ENCODE measurements around the gene TUT7. TPM values are rescaled to one million over a fixed set of nuclear protein-coding genes. Genes with fewer than 3 reads are reported as not detected.
"Not testable (repeated sequence)": the region's sequence is repeated elsewhere in the genome, so short reads cannot be mapped to it uniquely, and the experiment has no call there.

Gene TUT7
- total RNA-seq, 2 donors from 2014 or later: 42.7 to 79.0 TPM

DNA sequence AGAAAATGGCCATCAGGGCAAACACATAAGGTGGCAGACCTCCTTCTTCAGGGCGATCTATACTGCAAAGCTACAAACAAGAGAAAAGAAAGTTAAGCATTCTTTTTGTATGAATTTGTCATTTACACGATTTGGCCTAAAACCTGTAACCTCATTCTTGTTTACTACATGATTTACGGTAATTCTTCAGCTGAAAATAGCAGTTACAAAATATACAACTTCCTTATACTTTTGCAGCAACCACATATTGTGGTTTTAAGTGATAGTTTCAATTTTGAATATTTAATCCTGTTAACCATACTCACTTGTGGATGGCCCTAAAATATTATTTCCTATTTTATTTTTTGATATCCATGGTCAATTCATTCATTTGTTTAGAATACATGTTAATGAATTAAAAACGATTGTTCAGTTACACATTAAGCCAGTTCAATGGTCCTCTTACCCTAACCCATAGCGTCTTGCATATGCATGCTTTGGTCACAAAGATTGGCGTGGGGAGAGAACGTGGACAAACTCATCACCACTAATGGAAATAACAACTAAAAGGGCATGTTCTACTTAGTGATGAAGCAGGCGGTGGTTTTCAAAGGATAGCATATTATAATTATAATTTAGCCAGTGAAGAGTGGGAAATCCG lies 16.6 kb downstream of the TUT7 start:
- H3K4me3 Mint-ChIP-seq: peak overlapping the region; percentile 75
- H3K27me3 Mint-ChIP-seq: no peaks in the 10 kb centered on the region
- peaks cover 100% of the 10 kb centered on the region for H3K36me3 Mint-ChIP-seq (ENCODE audit: low read depth)
- peak overlapping the region; percentile 67 for H3K27ac Mint-ChIP-seq
- peaks cover 16% of the 10 kb centered on the region for H3K4me1 Mint-ChIP-seq
- ATAC-seq (replicated peaks): no peak
- no peaks in the 10 kb centered on the region for H3K9me3 Mint-ChIP-seq

DNA sequence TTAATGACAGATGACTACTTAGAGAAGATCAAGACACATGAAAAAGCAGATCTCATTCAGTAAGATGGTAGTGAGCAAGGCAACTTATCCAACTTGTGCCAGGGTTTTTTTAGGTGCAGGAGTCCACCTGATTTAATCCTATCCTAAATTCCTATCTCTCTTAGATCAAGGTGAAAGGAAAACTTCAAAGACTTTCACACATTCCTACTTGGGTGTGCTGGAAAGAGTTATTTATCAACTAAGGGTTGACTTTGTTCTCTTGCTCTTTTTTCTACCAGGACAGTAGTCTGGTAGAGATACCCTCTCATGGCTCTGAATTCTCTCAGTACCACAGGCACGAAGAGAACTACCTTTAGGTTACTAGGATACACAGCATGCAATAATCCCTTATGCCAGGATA lies 18.2 kb downstream of the TUT7 start:
- peaks cover 13% of the 10 kb centered on the region for H3K4me1 Mint-ChIP-seq
- H3K4me3 Mint-ChIP-seq: no peak overlapping the region
- ATAC-seq (replicated peaks): no peak
- no peak overlapping the region for H3K27ac Mint-ChIP-seq
- H3K27me3 Mint-ChIP-seq: no peaks in the 10 kb centered on the region
- peaks cover 100% of the 10 kb centered on the region for H3K36me3 Mint-ChIP-seq (ENCODE audit: low read depth)
- no peaks in the 10 kb centered on the region for H3K9me3 Mint-ChIP-seq

DNA sequence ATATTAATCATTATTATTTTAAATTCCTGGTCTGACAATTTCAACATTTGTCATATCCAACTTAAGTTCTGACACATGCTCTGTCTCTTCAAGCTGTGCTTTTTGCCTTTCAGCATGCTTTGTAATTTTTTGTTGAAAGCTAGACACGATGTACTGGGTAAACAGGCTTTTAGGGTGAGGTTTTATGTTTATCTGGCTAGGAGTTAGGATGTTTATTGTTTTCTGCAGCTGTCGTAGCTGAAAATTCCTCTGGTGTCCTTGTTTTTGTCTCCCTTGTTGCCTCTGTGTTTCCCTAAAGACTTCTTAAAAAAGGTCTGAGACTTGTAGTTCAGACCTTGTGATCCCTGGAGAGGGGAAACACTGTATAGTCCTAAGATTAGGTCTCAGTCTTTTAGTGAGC lies 20.6 kb downstream of the TUT7 start:
- no peak for ATAC-seq (replicated peaks)
- Mint-ChIP-seq H3K27ac (no peak overlapping the region), H3K36me3 (ENCODE audit: low read depth) (peaks cover 100% of the 10 kb centered on the region), H3K4me3 (no peak overlapping the region), H3K27me3 (no peaks in the 10 kb centered on the region), H3K4me1 (peaks cover 10% of the 10 kb centered on the region), H3K9me3 (no peaks in the 10 kb centered on the region)

DNA sequence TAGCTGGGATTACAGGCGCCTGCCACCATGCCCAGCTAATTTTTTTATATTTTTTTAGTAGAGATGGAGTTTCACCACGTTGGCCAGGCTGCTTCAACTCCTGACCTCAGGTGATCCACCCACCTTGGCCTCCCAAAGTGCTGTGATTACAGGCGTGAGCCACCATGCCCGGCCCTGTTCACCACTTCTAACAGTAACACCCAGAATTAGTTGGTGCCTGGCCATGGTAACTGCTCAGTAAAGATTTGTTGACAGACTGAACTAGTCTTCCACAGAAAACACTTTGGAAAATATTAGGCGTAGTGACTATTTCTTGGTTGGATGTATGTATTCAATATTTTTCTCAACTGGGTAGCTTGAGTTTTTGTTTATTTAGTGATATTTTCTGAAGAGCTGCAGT lies 24.0 kb downstream of the TUT7 start:
- Mint-ChIP-seq H3K27ac (peak overlapping the region; percentile 24), H3K9me3 (no peaks in the 10 kb centered on the region)

DNA sequence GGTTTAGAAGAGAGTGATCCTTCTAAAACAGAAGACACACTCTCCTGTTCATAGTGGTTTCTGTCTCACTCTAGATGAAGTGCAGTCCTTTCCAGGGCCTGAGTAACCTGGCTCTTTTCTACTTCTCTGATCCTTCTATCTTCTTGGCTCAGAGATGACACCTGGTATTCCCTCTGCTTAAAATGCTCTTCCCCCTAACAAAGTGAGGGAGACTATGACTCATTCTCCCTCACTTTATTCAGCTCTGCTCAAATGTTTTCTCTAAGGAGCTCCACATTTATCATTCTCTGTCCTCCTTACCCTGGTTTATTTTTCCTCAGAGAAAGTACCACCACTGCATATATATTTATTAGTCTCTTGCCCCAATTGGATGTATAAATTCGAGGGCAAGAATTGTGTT lies 24.6 kb downstream of the TUT7 start:
- Mint-ChIP-seq H3K36me3 (ENCODE audit: low read depth) (peaks cover 100% of the 10 kb centered on the region), H3K4me1 (peaks cover 12% of the 10 kb centered on the region), H3K27me3 (no peaks in the 10 kb centered on the region), H3K9me3 (no peaks in the 10 kb centered on the region), H3K4me3 (no peak overlapping the region), H3K27ac (peak overlapping the region; percentile 24)
- ATAC-seq (replicated peaks): no peak

More for the DNA sequence above, 24.0 kb downstream of the TUT7 start:
- Mint-ChIP-seq H3K4me3 (no peak overlapping the region), H3K36me3 (ENCODE audit: low read depth) (peaks cover 100% of the 10 kb centered on the region), H3K27me3 (no peaks in the 10 kb centered on the region), H3K4me1 (peaks cover 12% of the 10 kb centered on the region)
- peak; percentile 24 for ATAC-seq (replicated peaks)

DNA sequence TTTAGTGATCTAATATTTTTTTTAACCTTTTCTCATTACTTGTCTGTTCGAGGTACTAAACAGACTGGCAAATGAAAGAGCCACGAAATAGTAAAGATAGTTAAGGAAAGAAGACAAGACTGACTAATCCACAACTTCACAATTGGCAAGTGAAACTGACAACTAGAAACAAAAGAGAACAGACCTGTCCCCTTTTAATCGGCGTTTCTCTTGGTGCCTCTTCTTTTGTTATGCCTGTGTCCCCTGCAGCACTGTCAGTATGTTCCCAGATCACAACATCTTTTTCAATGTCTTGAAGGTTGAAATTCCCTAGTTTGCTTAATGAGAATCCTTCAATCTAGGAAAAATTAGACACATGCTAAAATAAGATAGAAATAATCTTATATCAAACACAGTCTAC lies 26.1 kb downstream of the TUT7 start:
- no peak for ATAC-seq (replicated peaks)
- no peaks in the 10 kb centered on the region for H3K9me3 Mint-ChIP-seq
- H3K27ac Mint-ChIP-seq: peak overlapping the region; percentile 61
- peaks cover 100% of the 10 kb centered on the region for H3K36me3 Mint-ChIP-seq (ENCODE audit: low read depth)
- H3K4me1 Mint-ChIP-seq: peaks cover 14% of the 10 kb centered on the region
- H3K4me3 Mint-ChIP-seq: no peak overlapping the region
- H3K27me3 Mint-ChIP-seq: no peaks in the 10 kb centered on the region

DNA sequence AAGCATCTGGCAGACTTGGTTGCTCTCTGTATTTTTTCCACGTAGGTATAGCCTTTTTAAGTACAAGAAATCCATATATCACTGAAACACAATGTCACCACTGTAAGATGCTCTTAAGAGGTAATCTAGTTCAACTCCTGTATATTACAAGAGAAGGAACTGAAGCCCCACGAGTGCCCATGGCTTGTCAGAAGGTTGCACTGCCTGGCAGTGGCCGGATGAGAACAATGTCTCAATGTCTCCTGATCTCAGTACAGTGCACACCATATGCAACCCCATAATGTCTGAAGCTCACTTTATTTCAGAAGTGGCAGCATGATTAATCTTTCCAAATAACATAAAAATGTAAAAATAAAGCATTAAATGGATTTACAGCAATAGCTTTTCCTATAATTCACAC lies 27.7 kb downstream of the TUT7 start:
- H3K36me3 Mint-ChIP-seq (ENCODE audit: low read depth): peaks cover 100% of the 10 kb centered on the region
- H3K4me3 Mint-ChIP-seq: no peak overlapping the region
- ATAC-seq (replicated peaks): no peak
- peaks cover 13% of the 10 kb centered on the region for H3K4me1 Mint-ChIP-seq
- no peaks in the 10 kb centered on the region for H3K27me3 Mint-ChIP-seq
- peak overlapping the region; percentile 39 for H3K27ac Mint-ChIP-seq
- H3K9me3 Mint-ChIP-seq: no peaks in the 10 kb centered on the region

DNA sequence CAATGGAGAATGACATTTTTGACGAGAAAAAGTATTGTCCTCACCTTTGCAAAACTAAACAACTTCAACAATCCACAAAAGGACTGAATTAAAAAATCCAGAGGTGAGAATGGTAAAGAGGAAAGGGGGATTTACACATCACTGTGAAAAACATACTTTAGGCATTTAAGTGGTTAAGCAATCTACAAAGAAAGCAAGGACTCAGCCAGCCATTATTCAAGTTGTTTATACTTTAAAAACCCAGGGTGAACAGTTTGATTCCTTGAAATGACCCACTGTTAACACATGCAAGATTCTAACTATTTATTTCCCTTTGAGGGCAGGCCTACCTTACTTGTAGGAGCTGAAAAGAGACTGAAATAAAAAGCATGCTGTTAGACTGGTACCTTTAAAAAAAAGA lies 29.3 kb downstream of the TUT7 start:
- peaks cover 100% of the 10 kb centered on the region for H3K36me3 Mint-ChIP-seq (ENCODE audit: low read depth)
- no peak overlapping the region for H3K27ac Mint-ChIP-seq
- H3K4me1 Mint-ChIP-seq: peaks cover 13% of the 10 kb centered on the region
- no peaks in the 10 kb centered on the region for H3K27me3 Mint-ChIP-seq
- H3K4me3 Mint-ChIP-seq: no peak overlapping the region
- H3K9me3 Mint-ChIP-seq: no peaks in the 10 kb centered on the region
- ATAC-seq (replicated peaks): no peak

DNA sequence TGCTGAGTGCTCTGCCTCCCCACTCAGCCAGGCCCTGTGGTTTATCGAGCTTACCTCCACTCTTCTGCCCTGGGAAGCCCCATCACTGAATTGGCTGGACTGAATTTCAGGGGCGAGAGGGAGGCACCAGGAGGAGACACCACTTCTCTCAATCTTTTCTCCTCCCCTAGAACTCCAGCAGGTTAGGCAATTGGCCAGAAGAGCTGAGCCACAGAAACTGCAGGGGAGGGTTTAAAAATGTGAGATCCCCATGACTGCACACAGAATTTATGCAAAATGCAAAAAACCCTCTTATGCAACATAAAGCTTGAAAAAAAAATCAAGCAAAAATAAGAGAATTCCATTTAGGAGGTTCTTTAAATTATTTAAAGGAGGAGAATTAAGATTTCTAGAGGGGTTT lies 29.9 kb downstream of the TUT7 start:
- peaks cover 13% of the 10 kb centered on the region for H3K4me1 Mint-ChIP-seq
- no peaks in the 10 kb centered on the region for H3K27me3 Mint-ChIP-seq
- no peak overlapping the region for H3K4me3 Mint-ChIP-seq
- no peak overlapping the region for H3K27ac Mint-ChIP-seq
- H3K9me3 Mint-ChIP-seq: no peaks in the 10 kb centered on the region
- peaks cover 100% of the 10 kb centered on the region for H3K36me3 Mint-ChIP-seq (ENCODE audit: low read depth)
- no peak for ATAC-seq (replicated peaks)

DNA sequence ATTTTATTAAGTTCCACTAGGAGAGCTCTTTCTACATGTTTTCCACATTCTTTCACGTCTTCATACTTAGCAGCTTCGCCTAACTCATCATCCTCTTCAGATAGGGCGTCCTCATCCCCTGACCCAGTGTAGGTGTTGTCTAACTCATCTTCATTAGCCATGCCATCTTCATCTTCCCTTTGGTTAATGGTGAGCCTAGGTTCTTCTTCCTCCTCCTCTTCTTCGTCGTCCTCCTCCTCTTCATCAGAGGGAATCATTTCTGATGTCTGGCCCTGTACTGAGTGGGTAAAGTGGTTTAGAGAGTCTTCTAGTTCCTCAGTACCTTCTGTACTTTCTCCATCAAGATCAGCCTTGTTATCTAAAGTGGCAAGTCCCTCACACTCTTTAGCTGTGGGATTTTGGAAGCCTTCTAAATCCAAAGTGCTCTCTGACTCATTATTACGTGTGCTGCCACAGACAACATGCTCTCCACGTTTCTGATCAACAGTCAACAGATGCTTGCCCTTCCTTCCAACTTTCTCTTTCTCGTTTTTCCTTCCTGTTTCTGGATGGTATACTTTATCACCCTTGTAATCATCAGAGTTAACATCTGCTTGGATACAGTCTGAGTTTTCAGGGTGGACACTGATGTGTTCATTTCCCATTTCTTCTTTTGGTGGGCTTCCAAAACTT lies 31.1 kb downstream of the TUT7 start:
- H3K27ac Mint-ChIP-seq: peak overlapping the region; percentile 54
- peaks cover 100% of the 10 kb centered on the region for H3K36me3 Mint-ChIP-seq (ENCODE audit: low read depth)
- H3K27me3 Mint-ChIP-seq: no peaks in the 10 kb centered on the region
- ATAC-seq (replicated peaks): no peak
- H3K9me3 Mint-ChIP-seq: no peaks in the 10 kb centered on the region
- peaks cover 13% of the 10 kb centered on the region for H3K4me1 Mint-ChIP-seq
- no peak overlapping the region for H3K4me3 Mint-ChIP-seq

DNA sequence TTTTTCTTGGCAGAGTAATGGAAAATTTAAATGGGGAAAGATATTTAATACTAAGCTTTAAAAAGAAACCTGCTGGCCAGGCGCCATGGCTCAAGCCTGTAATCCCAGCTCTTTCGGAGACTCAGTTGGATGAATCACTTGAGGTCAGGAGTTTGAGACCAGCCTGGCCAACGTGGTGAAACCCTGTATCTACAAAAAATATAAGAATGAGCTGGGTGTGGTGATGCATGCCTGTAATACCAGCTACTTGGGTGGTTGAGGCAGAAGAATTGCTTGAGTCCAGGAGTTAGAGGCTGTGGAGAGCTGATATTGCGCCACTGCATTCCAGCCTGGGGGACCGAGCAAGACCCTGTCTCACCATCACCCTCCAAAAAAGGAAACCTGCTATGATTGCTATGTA lies 32.8 kb downstream of the TUT7 start:
- Mint-ChIP-seq H3K4me3 (no peak overlapping the region), H3K9me3 (no peaks in the 10 kb centered on the region), H3K27ac (no peak overlapping the region), H3K36me3 (ENCODE audit: low read depth) (peaks cover 100% of the 10 kb centered on the region), H3K27me3 (no peaks in the 10 kb centered on the region), H3K4me1 (peaks cover 7% of the 10 kb centered on the region)
- ATAC-seq (replicated peaks): no peak

DNA sequence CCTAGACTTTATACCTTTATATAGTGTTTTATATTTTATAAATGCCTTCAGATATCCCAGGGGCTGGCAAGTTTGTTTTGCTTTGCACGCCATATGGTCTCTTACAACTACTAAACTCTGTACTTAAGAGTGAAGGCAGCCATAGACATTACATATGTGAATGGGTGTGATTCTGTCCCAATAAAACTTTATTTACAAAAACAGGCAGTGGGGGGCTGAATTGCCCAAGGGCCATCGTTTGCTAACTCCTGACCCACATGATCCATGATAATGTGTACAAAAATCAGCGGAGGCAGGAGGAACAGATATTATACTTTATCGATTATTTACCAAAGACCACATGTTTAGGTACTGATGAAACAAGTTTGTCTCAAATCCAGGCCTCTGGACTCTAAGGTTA lies 36.0 kb downstream of the TUT7 start:
- H3K36me3 Mint-ChIP-seq (ENCODE audit: low read depth): peaks cover 100% of the 10 kb centered on the region
- no peaks in the 10 kb centered on the region for H3K9me3 Mint-ChIP-seq

DNA sequence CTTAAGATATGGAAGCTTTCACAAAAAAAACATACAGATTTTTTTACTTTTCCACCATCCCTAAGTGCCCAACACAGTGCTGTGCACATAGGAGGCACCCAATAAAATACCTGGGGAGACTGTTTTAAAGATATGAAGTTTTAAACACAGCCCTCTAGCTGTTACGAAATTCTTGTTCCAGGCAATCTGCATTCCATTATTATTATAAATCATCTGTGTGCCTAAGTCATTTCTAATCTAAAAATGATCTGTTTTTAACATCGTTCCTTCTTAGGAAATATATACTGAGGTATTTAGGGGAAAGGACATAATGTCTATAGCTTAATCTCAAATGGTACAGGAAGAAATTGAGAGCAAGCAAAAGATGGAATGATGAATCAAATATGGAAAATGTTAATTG lies 39.1 kb downstream of the TUT7 start:
- peaks cover 98% of the 10 kb centered on the region for H3K36me3 Mint-ChIP-seq (ENCODE audit: low read depth)
- H3K27ac Mint-ChIP-seq: peak overlapping the region; percentile 1
- H3K27me3 Mint-ChIP-seq: no peaks in the 10 kb centered on the region

More for the DNA sequence above, 36.0 kb downstream of the TUT7 start:
- H3K27ac Mint-ChIP-seq: no peak overlapping the region
- ATAC-seq (replicated peaks): no peak
- no peaks in the 10 kb centered on the region for H3K27me3 Mint-ChIP-seq
- H3K4me1 Mint-ChIP-seq: peaks cover 10% of the 10 kb centered on the region
- no peak overlapping the region for H3K4me3 Mint-ChIP-seq

DNA sequence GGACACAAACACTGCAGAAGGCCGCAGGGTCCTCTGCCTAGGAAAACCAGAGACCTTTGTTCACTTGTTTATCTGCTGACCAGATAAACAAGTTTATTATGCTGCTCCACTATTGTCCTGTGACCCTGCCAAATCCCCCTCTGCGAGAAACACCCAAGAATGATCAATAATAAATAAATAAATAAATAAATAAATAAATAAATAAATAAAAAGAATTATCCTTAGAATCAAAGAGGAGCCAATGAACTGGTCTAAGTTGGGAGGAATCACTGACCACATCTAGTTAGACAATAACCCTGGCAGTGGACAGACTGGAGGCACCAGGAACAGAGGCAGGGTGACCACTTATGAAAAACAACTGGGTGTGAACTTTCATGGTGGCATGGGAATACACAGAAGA lies 41.3 kb downstream of the TUT7 start:
- H3K4me1 Mint-ChIP-seq; H3K4me3 Mint-ChIP-seq; H3K27me3 Mint-ChIP-seq; H3K9me3 Mint-ChIP-seq; ATAC-seq (replicated peaks): not testable (repeated sequence)
- Mint-ChIP-seq H3K36me3 (ENCODE audit: low read depth) (peaks cover 98% of the 10 kb centered on the region), H3K27ac (peak overlapping the region; percentile 0)

More for the DNA sequence above, 39.1 kb downstream of the TUT7 start:
- Mint-ChIP-seq H3K9me3 (no peaks in the 10 kb centered on the region), H3K4me1 (peaks cover 5% of the 10 kb centered on the region), H3K4me3 (no peak overlapping the region)
- ATAC-seq (replicated peaks): no peak

DNA sequence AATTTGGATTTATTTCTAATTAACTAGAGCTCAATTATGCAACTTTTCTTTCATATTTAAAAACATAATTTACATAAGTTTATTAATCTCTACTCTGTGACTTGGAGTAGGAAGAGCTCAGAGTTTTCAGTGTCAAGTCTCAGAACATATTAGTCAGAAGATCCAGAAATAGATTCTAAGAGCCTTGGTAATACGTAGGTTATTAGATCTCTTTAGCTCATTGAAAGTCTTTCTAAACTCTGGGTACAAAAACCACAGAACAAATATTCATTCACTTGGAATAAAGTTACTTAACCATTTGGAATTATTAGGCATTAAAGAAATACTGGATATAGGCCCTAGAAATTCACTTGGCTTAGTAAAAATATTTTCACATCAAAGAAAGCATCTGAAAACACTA lies 45.5 kb downstream of the TUT7 start:
- Mint-ChIP-seq H3K27ac (peak overlapping the region; percentile 36), H3K4me3 (no peak overlapping the region), H3K27me3 (no peaks in the 10 kb centered on the region), H3K4me1 (peaks cover 12% of the 10 kb centered on the region), H3K36me3 (ENCODE audit: low read depth) (peaks cover 98% of the 10 kb centered on the region), H3K9me3 (no peaks in the 10 kb centered on the region)
- no peak for ATAC-seq (replicated peaks)
